ENCODE measurements around the gene NPHP1. TPM values are rescaled to one million over a fixed set of nuclear protein-coding genes. Genes with fewer than 3 reads are reported as not detected.
"Not testable (repeated sequence)": the region's sequence is repeated elsewhere in the genome, so short reads cannot be mapped to it uniquely, and the experiment has no call there.

The NPHP1 gene
- total and polyA plus RNA-seq, 2 of the 8 experiments (the other 6 are each of a cell fraction or from before 2014, with no cell fraction given): 1.4 to 2.8 TPM

DNA sequence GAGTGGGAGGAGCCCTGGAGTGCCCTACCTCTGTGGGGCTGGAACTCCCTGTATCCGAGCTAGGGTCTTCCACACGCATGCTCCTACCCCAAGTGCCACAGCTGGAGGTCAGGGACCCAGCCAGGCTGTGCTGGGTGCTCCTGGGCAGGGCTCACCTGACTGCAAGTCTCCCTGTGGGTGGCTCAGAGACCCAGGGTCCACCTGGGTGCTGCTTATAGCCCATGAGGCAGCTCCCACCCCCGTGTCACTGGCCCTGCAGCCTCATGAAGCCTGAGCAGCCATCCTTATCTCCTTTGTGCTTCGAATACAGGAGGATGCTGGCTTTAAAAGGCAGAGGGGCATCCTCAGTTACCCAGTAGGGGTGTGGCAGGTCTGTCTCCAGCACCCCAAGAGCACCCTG lies 103.9 kb downstream of the NPHP1 start:
- peak overlapping the region; percentile 59; the same call in 1 of the 2 replicates for H2AFZ ChIP-seq (ENCODE audit: low read length)

More for the DNA sequence above, 103.9 kb downstream of the NPHP1 start:
- H3K4me2 ChIP-seq (ENCODE audit: insufficient read depth in 1 of 2, low read depth in 2 of 2, low read length in 2 of 2); H3K36me3 ChIP-seq (ENCODE audit: control insufficient read depth in 2 of 4, insufficient read depth in 4 of 4, low read length in 3 of 4); H3K79me2 ChIP-seq (ENCODE audit: control insufficient read depth in 1 of 2, insufficient read depth in 2 of 2, low read length in 2 of 2); H3K56ac ChIP-seq (replicated peaks; ENCODE audit: insufficient read length, low read depth, low read length); H2BK15ac ChIP-seq (ENCODE audit: low read length); H4K8ac ChIP-seq (ENCODE audit: extremely low read depth, insufficient read depth, low read length); H2BK20ac ChIP-seq (ENCODE audit: low read length); H3K9ac ChIP-seq (replicated peaks in 1 of 4; ENCODE audit: extremely low read depth in 1 of 4, low read depth in 3 of 4, low read length in 3 of 4); H4K5ac ChIP-seq (ENCODE audit: insufficient read length, low read depth, low read length); POLR2A ChIA-PET (ENCODE audit: partially characterized antibody); H2BK120ac ChIP-seq (replicated peaks; ENCODE audit: low read depth, low read length); H4K20me1 ChIP-seq (replicated peaks in 1 of 2; ENCODE audit: control insufficient read depth in 1 of 2, insufficient read depth in 2 of 2, low read length in 2 of 2); H3K14ac ChIP-seq (ENCODE audit: insufficient read length); H4K91ac ChIP-seq (replicated peaks; ENCODE audit: insufficient read length, low read length); H3K9me3 ChIP-seq (ENCODE audit: insufficient read depth in 2 of 2, low read depth in 1 of 2, low read length in 1 of 2); H2BK12ac ChIP-seq (ENCODE audit: low read depth, low read length); DNase-seq (ENCODE audit: low read depth in 1 of 2, low spot score in 2 of 2); H3K4ac ChIP-seq (replicated peaks; ENCODE audit: insufficient read length, low read depth, low read length); FAIRE-seq; H3K18ac ChIP-seq (ENCODE audit: extremely low read depth, low read length); H2BK5ac ChIP-seq (ENCODE audit: low read depth, low read length); H3K4me3 ChIP-seq (ENCODE audit: extremely low read depth in 1 of 4, insufficient read depth in 2 of 4, low read depth in 3 of 4, low read length in 4 of 4); H3K27me3 ChIP-seq (replicated peaks in 1 of 4; ENCODE audit: control insufficient read depth in 3 of 4, extremely low read depth in 1 of 4, insufficient read depth in 3 of 4, low read length in 3 of 4); H3K23me2 ChIP-seq (ENCODE audit: low read depth, low read length); H3K79me1 ChIP-seq (ENCODE audit: low read depth, low read length); H3K23ac ChIP-seq (ENCODE audit: insufficient read length); H3K27ac ChIP-seq (ENCODE audit: low read depth, low read length); H3K4me1 ChIP-seq (replicated peaks in 1 of 4; ENCODE audit: control insufficient read depth in 3 of 4, insufficient read depth in 4 of 4, low read length in 3 of 4); H2AK5ac ChIP-seq (ENCODE audit: low read depth, low read length): not testable (repeated sequence)
- WGBS, 2 experiments (ENCODE audit: extremely low coverage in 1 of 2, insufficient coverage in 1 of 2, insufficient read length in 1 of 2, insufficient replicate concordance in 2 of 2, low coverage in 1 of 2, low lambda C conversion rate in 2 of 2, missing lambda C conversion rate in 1 of 2): 82% methylated on average over 4 of the region's 4 CpGs; no CpG with 5 or more reads in 1 of the 2 experiments
- CTCF ChIA-PET (ENCODE audit: partially characterized antibody): interaction anchor here (1.5 kb wide), 1 partner anchor 8 kb away, joined by 3 read pairs; no protein-coding TSS in a partner anchor
